Ishikawa (cell line): ENCODE measurements around the gene CAMKK1.

Experiments used
- CEBPB ChIP-seq: IDR thresholded peaks from 2 replicates; pipeline ENCODE4 v1.6.1; 2012
- CREB1 ChIP-seq: IDR thresholded peaks from 2 replicates; pipeline ENCODE4 v1.6.1; 2012; ENCODE audit warnings: low read depth
- EGR1 ChIP-seq: IDR thresholded peaks from 2 replicates; pipeline ENCODE4 v1.6.1; 2012
- EP300 ChIP-seq: IDR thresholded peaks from 2 replicates; pipeline ENCODE4 v1.6.1; 2012; ENCODE audit warnings: borderline replicate concordance
- FOXM1 ChIP-seq: IDR thresholded peaks from 2 replicates; pipeline ENCODE4 v1.6.1; 2012; ENCODE audit warnings: low read depth, borderline replicate concordance
- NFIC ChIP-seq: IDR thresholded peaks from 2 replicates; pipeline ENCODE4 v1.6.1; 2012
- RAD21 ChIP-seq: IDR thresholded peaks from 2 replicates; pipeline ENCODE4 v1.6.1; 2012; ENCODE audit warnings: low read depth
- REST ChIP-seq: IDR thresholded peaks from 2 replicates; pipeline ENCODE4 v1.6.1; 2012; ENCODE audit warnings: low read depth, mild to moderate bottlenecking
- TAF1 ChIP-seq: IDR thresholded peaks from 2 replicates; pipeline ENCODE4 v1.6.1; 2012; ENCODE audit warnings: low read depth, mild to moderate bottlenecking
- TCF12 ChIP-seq: IDR thresholded peaks from 2 replicates; pipeline ENCODE4 v1.6.1; 2012; ENCODE audit warnings: low read depth
- TEAD4 ChIP-seq: IDR thresholded peaks from 2 replicates; pipeline ENCODE4 v1.6.1; 2012
- YY1 ChIP-seq: IDR thresholded peaks from 2 replicates; pipeline ENCODE4 v1.6.1; 2012; ENCODE audit warnings: low read depth
- ZBTB7A ChIP-seq: IDR thresholded peaks from 2 replicates; pipeline ENCODE4 v1.6.1; 2012; ENCODE audit warnings: low read depth
- TF ChIP-seq, protein P1 (sequence below): IDR thresholded peaks from 2 replicates; pipeline ENCODE4 v1.6.1; 2012
- TF ChIP-seq, protein P2 (sequence below): IDR thresholded peaks from 2 replicates; pipeline ENCODE4 v1.6.1; 2012

Gene CAMKK1

DNA sequence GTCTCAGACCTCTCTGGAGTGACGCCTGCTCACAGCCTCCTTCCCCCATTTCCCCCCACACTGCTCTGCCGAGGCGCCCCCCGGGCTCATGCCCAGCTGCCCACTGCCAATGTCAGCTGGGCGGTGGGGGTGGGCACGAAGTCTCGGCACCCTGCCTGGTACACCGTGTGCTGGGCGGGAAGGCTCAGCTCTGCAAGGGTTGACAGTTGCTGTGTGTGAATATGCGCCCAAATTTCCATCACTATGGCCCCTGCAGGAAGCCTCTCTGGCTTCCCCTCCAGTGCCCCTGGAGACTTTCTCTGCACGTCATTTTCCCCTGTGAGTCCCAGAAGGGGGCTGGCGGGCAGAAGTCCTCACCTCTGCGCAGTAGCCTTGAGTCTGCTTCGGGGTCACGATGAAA is 11.6 kb upstream of the CAMKK1 start:
- TF ChIP-seq EP300: no peak
- TF ChIP-seq CEBPB: no peak
- TF ChIP-seq TAF1: no peak
- TF ChIP-seq RAD21: no peak
- TF ChIP-seq REST: no peak
- TF ChIP-seq, protein P1, sequence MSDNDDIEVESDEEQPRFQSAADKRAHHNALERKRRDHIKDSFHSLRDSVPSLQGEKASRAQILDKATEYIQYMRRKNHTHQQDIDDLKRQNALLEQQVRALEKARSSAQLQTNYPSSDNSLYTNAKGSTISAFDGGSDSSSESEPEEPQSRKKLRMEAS: no peak
- no peak for TF ChIP-seq YY1
- no peak for TF ChIP-seq EGR1
- no peak for TF ChIP-seq FOXM1
- TF ChIP-seq TEAD4: no peak
- TF ChIP-seq, protein P2, sequence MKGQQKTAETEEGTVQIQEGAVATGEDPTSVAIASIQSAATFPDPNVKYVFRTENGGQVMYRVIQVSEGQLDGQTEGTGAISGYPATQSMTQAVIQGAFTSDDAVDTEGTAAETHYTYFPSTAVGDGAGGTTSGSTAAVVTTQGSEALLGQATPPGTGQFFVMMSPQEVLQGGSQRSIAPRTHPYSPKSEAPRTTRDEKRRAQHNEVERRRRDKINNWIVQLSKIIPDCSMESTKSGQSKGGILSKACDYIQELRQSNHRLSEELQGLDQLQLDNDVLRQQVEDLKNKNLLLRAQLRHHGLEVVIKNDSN: no peak

GRCh38 chr17:3903881-3904290 is 11.0 kb upstream of the CAMKK1 start:
- TF ChIP-seq NFIC (no peak), TAF1 (no peak), EP300 (no peak), TCF12 (no peak), EGR1 (no peak), ZBTB7A (no peak), CREB1 (no peak), REST (no peak), RAD21 (no peak)
- TF ChIP-seq, protein P1: no peak
- TF ChIP-seq, protein P2: no peak

GRCh38 chr17:3903051-3903825 is 10.4 kb upstream of the CAMKK1 start:
- TF ChIP-seq, protein P1: no peak
- TF ChIP-seq CREB1 (no peak), TAF1 (no peak), REST (no peak), FOXM1 (no peak), TCF12 (no peak), TEAD4 (no peak), EP300 (no peak), ZBTB7A (no peak), YY1 (no peak), NFIC (no peak), CEBPB (no peak), EGR1 (no peak), RAD21 (no peak)
- TF ChIP-seq, protein P2: no peak

DNA sequence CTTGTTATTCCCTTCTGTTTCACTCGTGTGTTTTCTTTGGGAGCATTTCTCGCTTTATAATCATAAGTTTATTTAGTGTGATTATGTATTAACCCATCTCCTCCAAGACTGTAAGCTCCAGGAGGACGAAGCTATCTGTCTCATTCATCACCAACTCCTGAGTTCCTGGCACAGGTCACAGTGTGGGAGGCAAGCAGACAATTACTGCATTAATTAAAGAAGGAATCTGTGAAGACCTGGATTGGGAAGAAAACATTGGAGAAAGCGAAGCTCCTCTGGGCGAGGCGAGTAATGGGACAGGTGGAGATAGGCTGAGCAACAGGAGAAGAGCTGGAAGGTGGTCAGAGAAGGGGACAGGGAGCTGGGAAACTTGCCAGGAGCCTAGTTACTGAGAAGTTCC is 7.8 kb upstream of the CAMKK1 start:
- TF ChIP-seq EP300 (no peak), TAF1 (no peak), CREB1 (no peak), NFIC (no peak), REST (no peak), ZBTB7A (no peak), YY1 (no peak), TEAD4 (no peak), TCF12 (no peak), EGR1 (no peak), FOXM1 (no peak), RAD21 (no peak), CEBPB (no peak)
- TF ChIP-seq, protein P1: no peak
- TF ChIP-seq, protein P2: no peak
